NCI-H524 treated with DMSO at 0.1 percent for 48 hours (cell line): ENCODE results near the gene PAQR6.

ENCODE experiments used
- DNase-seq: peaks from one replicate; lab custom pipeline; 2025; lab: John Stamatoyannopoulos, UW

PAQR6 gene

GRCh38 chr1:156247460-156248322 is at the start of gene PAQR6:
PAQR6 (minus strand) TSS chr1:156248056; CDS start chr1:156246731, 1,325 bp downstream.
- DNase-seq, result no peak

GRCh38 chr1:156295391-156295947 is 47.6 kb upstream of the PAQR6 start, which contains the start of gene GLMP:
GLMP (minus strand) TSS chr1:156295679; CDS start chr1:156295645, 34 bp downstream.
- no peak for DNase-seq

GRCh38 chr1:156293895-156294294 is 46.0 kb upstream of the PAQR6 start:
- no peak for DNase-seq

GRCh38 chr1:156293098-156293434 is 45.2 kb upstream of the PAQR6 start:
- no peak for DNase-seq

GRCh38 chr1:156291226-156292061 is 43.6 kb upstream of the PAQR6 start:
- no peak for DNase-seq

GRCh38 chr1:156289857-156290256 is 42.0 kb upstream of the PAQR6 start:
- no peak for DNase-seq

GRCh38 chr1:156286061-156286460 is 38.2 kb upstream of the PAQR6 start:
- no peak for DNase-seq

GRCh38 chr1:156285437-156285836 is 37.6 kb upstream of the PAQR6 start:
- DNase-seq, result no peak

GRCh38 chr1:156284757-156285156 is 36.9 kb upstream of the PAQR6 start:
- DNase-seq, result no peak

- DNase-seq, result no peak
These were observed 36.3 kb upstream of the PAQR6 start, which contains the start of gene TMEM79 for GRCh38 chr1:156284112-156284511. TMEM79 (plus strand) TSS chr1:156284325; CDS start chr1:156285227, 902 bp downstream.

GRCh38 chr1:156283521-156283920 is 35.7 kb upstream of the PAQR6 start:
- DNase-seq, result no peak

GRCh38 chr1:156282479-156283222 is 34.8 kb upstream of the PAQR6 start, which contains the start of gene SMG5:
SMG5 (minus strand) TSS chr1:156282825; CDS start chr1:156282680, 145 bp downstream.
- peak; percentile 78 for DNase-seq

- no peak for DNase-seq
These were observed 34.0 kb upstream of the PAQR6 start for GRCh38 chr1:156281693-156282478.

GRCh38 chr1:156281281-156281680 is 33.4 kb upstream of the PAQR6 start:
- DNase-seq, result no peak

- DNase-seq, result no peak
These were observed 32.0 kb upstream of the PAQR6 start for GRCh38 chr1:156279837-156280236.

- no peak for DNase-seq
These were observed 29.1 kb upstream of the PAQR6 start for GRCh38 chr1:156276966-156277381.

- no peak for DNase-seq
These were observed 28.7 kb upstream of the PAQR6 start for GRCh38 chr1:156276532-156276931.

GRCh38 chr1:156270314-156270713 is 22.5 kb upstream of the PAQR6 start:
- no peak for DNase-seq

- no peak for DNase-seq
These were observed 20.5 kb upstream of the PAQR6 start for GRCh38 chr1:156268336-156268735.

- DNase-seq, result no peak
These were observed 18.2 kb upstream of the PAQR6 start for GRCh38 chr1:156266051-156266450.

GRCh38 chr1:156263288-156263655 is 15.4 kb upstream of the PAQR6 start:
- no peak for DNase-seq
